Neural crest cell (in vitro differentiated cells): ENCODE measurements around the gene MYO5B. TPM values are rescaled to one million over a fixed set of nuclear protein-coding genes. Genes with fewer than 3 reads are reported as not detected.

Experiments used
- DNase-seq: peaks from one replicate; pipeline ENCODE4 v3.0.0; 2021; ENCODE audit warnings: low read depth, mixed read lengths, low spot score
- H3K27ac Mint-ChIP-seq: one replicate; pipeline ENCODE4 v1.8.0; 2021; ENCODE audit warnings: mild to moderate bottlenecking, mixed read lengths; ENCODE audit not compliant: unreplicated experiment
- H3K27me3 Mint-ChIP-seq: 2 replicates; pipeline ENCODE4 v1.8.0; 2021; ENCODE audit warnings: low read depth, mild to moderate bottlenecking, mixed read lengths
- H3K36me3 Mint-ChIP-seq: 2 replicates; pipeline ENCODE4 v1.8.0; 2021; ENCODE audit warnings: low read depth, mild to moderate bottlenecking, mixed read lengths
- H3K4me1 Mint-ChIP-seq: 2 replicates; pipeline ENCODE4 v1.8.0; 2021; ENCODE audit warnings: mixed read lengths
- H3K4me3 Mint-ChIP-seq: one replicate; pipeline ENCODE4 v1.8.0; 2021; ENCODE audit warnings: mild to moderate bottlenecking, mixed read lengths
- H3K9me3 Mint-ChIP-seq: 2 replicates; pipeline ENCODE4 v1.8.0; 2021; ENCODE audit warnings: mixed read lengths
- CTCF ChIP-seq: fragments of 200-600 bp; sonication (generic); conservative IDR thresholded peaks from 2 replicates; pipeline ENCODE4 v1.5.0; 2021; ENCODE audit warnings: antibody characterized with exemption, mild to moderate bottlenecking
- total RNA-seq: library from RNA; stranded (reverse); gene quantifications from 2 replicates; pipeline ENCODE4 v1.2.1, GENCODE V29; 2021

The MYO5B gene
- total RNA-seq, 1 donor from 2014 or later, result 0.40 TPM

GRCh38 chr18:50075772-50076171 lies 119.2 kb downstream of the MYO5B start:
- TF ChIP-seq CTCF, result no peak
- Mint-ChIP-seq H3K27me3 (peaks cover 14% of the 10 kb centered on the region), H3K9me3 (no peaks in the 10 kb centered on the region)

GRCh38 chr18:50074404-50074803 lies 120.5 kb downstream of the MYO5B start:
- peaks cover 5% of the 10 kb centered on the region for H3K4me1 Mint-ChIP-seq
- no peak for TF ChIP-seq CTCF
- no peaks in the 10 kb centered on the region for H3K9me3 Mint-ChIP-seq
- peaks cover 9% of the 10 kb centered on the region for H3K27me3 Mint-ChIP-seq
- H3K27ac Mint-ChIP-seq, result no peak overlapping the region
- no peak overlapping the region for H3K4me3 Mint-ChIP-seq
- no peak for DNase-seq
- H3K36me3 Mint-ChIP-seq, result no peaks in the 10 kb centered on the region

More at GRCh38 chr18:50075772-50076171, 119.2 kb downstream of the MYO5B start:
- H3K36me3 Mint-ChIP-seq, result no peaks in the 10 kb centered on the region
- no peak for DNase-seq
- peaks cover 5% of the 10 kb centered on the region for H3K4me1 Mint-ChIP-seq
- H3K27ac Mint-ChIP-seq, result no peak overlapping the region
- H3K4me3 Mint-ChIP-seq, result no peak overlapping the region

- no peak for TF ChIP-seq CTCF
- Mint-ChIP-seq H3K36me3 (no peaks in the 10 kb centered on the region), H3K4me1 (peaks cover 5% of the 10 kb centered on the region), H3K27me3 (peaks cover 4% of the 10 kb centered on the region), H3K4me3 (no peak overlapping the region), H3K9me3 (no peaks in the 10 kb centered on the region), H3K27ac (no peak overlapping the region)
- no peak for DNase-seq
Measured at GRCh38 chr18:50073319-50073718, 121.6 kb downstream of the MYO5B start.

GRCh38 chr18:50072146-50072545 lies 122.8 kb downstream of the MYO5B start:
- no peak for DNase-seq
- Mint-ChIP-seq H3K36me3 (no peaks in the 10 kb centered on the region), H3K4me3 (no peak overlapping the region), H3K9me3 (no peaks in the 10 kb centered on the region), H3K4me1 (peaks cover 5% of the 10 kb centered on the region), H3K27me3 (no peaks in the 10 kb centered on the region), H3K27ac (no peak overlapping the region)
- no peak for TF ChIP-seq CTCF

GRCh38 chr18:50071397-50071796 lies 123.5 kb downstream of the MYO5B start:
- H3K4me1 Mint-ChIP-seq, result peaks cover 5% of the 10 kb centered on the region
- no peak overlapping the region for H3K27ac Mint-ChIP-seq

More at GRCh38 chr18:50071397-50071796, 123.5 kb downstream of the MYO5B start:
- Mint-ChIP-seq H3K36me3 (no peaks in the 10 kb centered on the region), H3K4me3 (no peak overlapping the region), H3K9me3 (no peaks in the 10 kb centered on the region), H3K27me3 (no peaks in the 10 kb centered on the region)
- TF ChIP-seq CTCF, result no peak
- DNase-seq, result no peak
